ENCODE data around the gene CHGA. TPM values are rescaled to one million over a fixed set of nuclear protein-coding genes. Genes with fewer than 3 reads are reported as not detected.

CHGA gene
- total RNA-seq, 1 donor from 2014 or later: 0.67 TPM

GRCh38 chr14:92887157-92887556 is 35.8 kb upstream of the CHGA start:
- H3K4me1 Mint-ChIP-seq (ENCODE audit: unreplicated experiment): no peaks in the 10 kb centered on the region
- no peak for DNase-seq (ENCODE audit: low spot score)
- peaks cover 5% of the 10 kb centered on the region for H3K9me3 Mint-ChIP-seq (ENCODE audit: unreplicated experiment)
- H3K27me3 Mint-ChIP-seq (ENCODE audit: unreplicated experiment): peaks cover 7% of the 10 kb centered on the region
- H3K27ac Mint-ChIP-seq (ENCODE audit: unreplicated experiment): no peak overlapping the region
- H3K4me3 Mint-ChIP-seq (ENCODE audit: unreplicated experiment): no peak overlapping the region
- no peaks in the 10 kb centered on the region for H3K36me3 Mint-ChIP-seq (ENCODE audit: low read depth, unreplicated experiment)
- TF ChIP-seq CTCF (IDR thresholded peaks at IDR 0.05; ENCODE audit: unreplicated experiment): no peak

GRCh38 chr14:92888896-92889295 is 34.1 kb upstream of the CHGA start:
- H3K9me3 Mint-ChIP-seq (ENCODE audit: unreplicated experiment): peaks cover 5% of the 10 kb centered on the region
- no peak overlapping the region for H3K27ac Mint-ChIP-seq (ENCODE audit: unreplicated experiment)
- no peaks in the 10 kb centered on the region for H3K4me1 Mint-ChIP-seq (ENCODE audit: unreplicated experiment)
- TF ChIP-seq CTCF (IDR thresholded peaks at IDR 0.05; ENCODE audit: unreplicated experiment): no peak
- no peak overlapping the region for H3K4me3 Mint-ChIP-seq (ENCODE audit: unreplicated experiment)
- no peaks in the 10 kb centered on the region for H3K36me3 Mint-ChIP-seq (ENCODE audit: low read depth, unreplicated experiment)
- no peak for DNase-seq (ENCODE audit: low spot score)
- H3K27me3 Mint-ChIP-seq (ENCODE audit: unreplicated experiment): peaks cover 7% of the 10 kb centered on the region

GRCh38 chr14:92890830-92891588 is 31.9 kb upstream of the CHGA start:
- DNase-seq (ENCODE audit: low spot score): no peak
- no peak overlapping the region for H3K4me3 Mint-ChIP-seq (ENCODE audit: unreplicated experiment)
- H3K27me3 Mint-ChIP-seq (ENCODE audit: unreplicated experiment): peaks cover 7% of the 10 kb centered on the region
- no peak overlapping the region for H3K27ac Mint-ChIP-seq (ENCODE audit: unreplicated experiment)
- H3K9me3 Mint-ChIP-seq (ENCODE audit: unreplicated experiment): peaks cover 5% of the 10 kb centered on the region
- no peaks in the 10 kb centered on the region for H3K36me3 Mint-ChIP-seq (ENCODE audit: low read depth, unreplicated experiment)
- no peaks in the 10 kb centered on the region for H3K4me1 Mint-ChIP-seq (ENCODE audit: unreplicated experiment)
- no peak for TF ChIP-seq CTCF (IDR thresholded peaks at IDR 0.05; ENCODE audit: unreplicated experiment)

- Mint-ChIP-seq H3K27ac (ENCODE audit: unreplicated experiment) (no peak overlapping the region), H3K9me3 (ENCODE audit: unreplicated experiment) (peaks cover 5% of the 10 kb centered on the region), H3K4me1 (ENCODE audit: unreplicated experiment) (no peaks in the 10 kb centered on the region), H3K27me3 (ENCODE audit: unreplicated experiment) (peaks cover 6% of the 10 kb centered on the region), H3K4me3 (ENCODE audit: unreplicated experiment) (no peak overlapping the region), H3K36me3 (ENCODE audit: low read depth, unreplicated experiment) (no peaks in the 10 kb centered on the region)
- DNase-seq (ENCODE audit: low spot score): no peak
- no peak for TF ChIP-seq CTCF (IDR thresholded peaks at IDR 0.05; ENCODE audit: unreplicated experiment)
Observed at GRCh38 chr14:92892589-92892988, 30.4 kb upstream of the CHGA start.

GRCh38 chr14:92895352-92895878 is 27.5 kb upstream of the CHGA start:
- Mint-ChIP-seq H3K4me3 (ENCODE audit: unreplicated experiment) (no peak overlapping the region), H3K27ac (ENCODE audit: unreplicated experiment) (no peak overlapping the region), H3K27me3 (ENCODE audit: unreplicated experiment) (peaks cover 2% of the 10 kb centered on the region), H3K36me3 (ENCODE audit: low read depth, unreplicated experiment) (no peaks in the 10 kb centered on the region), H3K9me3 (ENCODE audit: unreplicated experiment) (peaks cover 5% of the 10 kb centered on the region), H3K4me1 (ENCODE audit: unreplicated experiment) (no peaks in the 10 kb centered on the region)
- DNase-seq (ENCODE audit: low spot score): no peak
- TF ChIP-seq CTCF (IDR thresholded peaks at IDR 0.05; ENCODE audit: unreplicated experiment): no peak
